SKM-1 (cell line): Measurements from ENCODE around the gene NCR2.
"Not testable (repeated sequence)": the region's sequence is repeated elsewhere in the genome, so short reads cannot be mapped to it uniquely, and the experiment has no call there.

ENCODE experiments used
- DNase-seq: peaks from one replicate; lab custom pipeline; 2025; ENCODE audit not compliant: unreplicated experiment; lab: John Stamatoyannopoulos, UW

The NCR2 gene

GRCh38 chr6:41335296-41335695, at the start of gene NCR2:
Gene NCR2 (plus strand): TSS chr6:41335608. CDS start chr6:41335877, 269 bp downstream.
- DNase-seq: no peak

- DNase-seq: peak; percentile 95
These were observed 48.7 kb upstream of the NCR2 start, which contains the start of gene TREM1 for GRCh38 chr6:41286544-41287346. Gene TREM1 (minus strand): TSS chr6:41286682. CDS start chr6:41286655, 27 bp downstream.

GRCh38 chr6:41288030-41288753, 47.2 kb upstream of the NCR2 start:
- DNase-seq: no peak

- no peak for DNase-seq
These were observed 46.7 kb upstream of the NCR2 start for GRCh38 chr6:41288754-41289129.

- no peak for DNase-seq
These were observed 45.6 kb upstream of the NCR2 start for GRCh38 chr6:41289815-41290214.

- DNase-seq: no peak
These were observed 43.7 kb upstream of the NCR2 start for GRCh38 chr6:41291717-41292116.

GRCh38 chr6:41294214-41294872, 41.1 kb upstream of the NCR2 start:
- no peak for DNase-seq

GRCh38 chr6:41297248-41297647, 38.2 kb upstream of the NCR2 start:
- not testable (repeated sequence) for DNase-seq

GRCh38 chr6:41298785-41299502, 36.5 kb upstream of the NCR2 start:
- peak; percentile 27 for DNase-seq

GRCh38 chr6:41302638-41303037, 32.8 kb upstream of the NCR2 start:
- peak; percentile 62 for DNase-seq

- DNase-seq: peak; percentile 58
These were observed 29.1 kb upstream of the NCR2 start for GRCh38 chr6:41306187-41306854.

- DNase-seq: no peak
These were observed 20.2 kb upstream of the NCR2 start for GRCh38 chr6:41315203-41315602.

GRCh38 chr6:41315943-41316620, 19.3 kb upstream of the NCR2 start:
- DNase-seq: no peak

- DNase-seq: no peak
These were observed 17.2 kb upstream of the NCR2 start for GRCh38 chr6:41318261-41318653.

GRCh38 chr6:41318654-41319565, 16.5 kb upstream of the NCR2 start:
- peak; percentile 84 for DNase-seq

GRCh38 chr6:41321183-41321582, 14.2 kb upstream of the NCR2 start:
- no peak for DNase-seq

- no peak for DNase-seq
These were observed 9.9 kb upstream of the NCR2 start for GRCh38 chr6:41325446-41326066.

- DNase-seq: no peak
These were observed 9.3 kb upstream of the NCR2 start for GRCh38 chr6:41326092-41326491.
